ENCODE data around the gene TMEM131L.

The TMEM131L gene

GRCh38 chr4:153521999-153522801 lies 56.0 kb downstream of the TMEM131L start:
- CTCF ChIA-PET = no interaction called here
- peaks cover 2 to 54% (median 18%) of the 10 kb centered on the region in 4 experiments for H3K4me1 ChIP-seq (ENCODE audit: control extremely low read depth in 1 of 4, control insufficient read depth in 4 of 4, insufficient read depth in 4 of 4, low read length in 3 of 4)
- no peak overlapping the region for H3K27ac ChIP-seq (ENCODE audit: insufficient read depth in 1 of 2, low read depth in 1 of 2, low read length in 2 of 2, poor library complexity in 1 of 2, severe bottlenecking in 2 of 2)
- no peaks in the 10 kb centered on the region for H3K9me3 ChIP-seq (ENCODE audit: control extremely low read depth in 1 of 5, control insufficient read depth in 4 of 5, insufficient read depth in 2 of 5, low read depth in 1 of 5, low read length in 4 of 5)
- H3K4me3 ChIP-seq (ENCODE audit: control insufficient read depth in 1 of 7, extremely low read depth in 1 of 7, insufficient read depth in 4 of 7, low read depth in 2 of 7, low read length in 6 of 7) = peak overlapping the region in 1 of 7 experiments; percentile 27
- no peaks in the 10 kb centered on the region for H3K36me3 ChIP-seq (ENCODE audit: control insufficient read depth in 4 of 4, insufficient read depth in 4 of 4, low read length in 3 of 4)
- DNase-seq = no peak
- WGBS (ENCODE audit: insufficient coverage) = 86% methylated on average over 17 of the region's 17 CpGs
- H3K27me3 ChIP-seq (replicated peaks in 2 of 5; ENCODE audit: control insufficient read depth in 4 of 5, insufficient read depth in 5 of 5, low read length in 4 of 5) = no peaks in the 10 kb centered on the region
- POLR2A ChIA-PET = interaction anchor here (0.6 kb wide), 1 partner anchor 49 kb away, joined by 4 read pairs; no protein-coding TSS in a partner anchor

GRCh38 chr4:153522802-153523094 lies 56.6 kb downstream of the TMEM131L start:
- WGBS (ENCODE audit: insufficient coverage) = no CpG with 5 or more reads among the region's 1 CpG
- POLR2A ChIA-PET = interaction anchor here (0.6 kb wide), 1 partner anchor 49 kb away, joined by 4 read pairs; no protein-coding TSS in a partner anchor
- no peaks in the 10 kb centered on the region for H3K9me3 ChIP-seq (ENCODE audit: control extremely low read depth in 1 of 5, control insufficient read depth in 4 of 5, insufficient read depth in 2 of 5, low read depth in 1 of 5, low read length in 4 of 5)
- H3K4me1 ChIP-seq (ENCODE audit: control extremely low read depth in 1 of 4, control insufficient read depth in 4 of 4, insufficient read depth in 4 of 4, low read length in 3 of 4) = peaks cover 2 to 56% (median 18%) of the 10 kb centered on the region in 4 experiments
- CTCF ChIA-PET = no interaction called here
- H3K27ac ChIP-seq (ENCODE audit: insufficient read depth in 1 of 2, low read depth in 1 of 2, low read length in 2 of 2, poor library complexity in 1 of 2, severe bottlenecking in 2 of 2) = no peak overlapping the region
- no peak overlapping the region for H3K4me3 ChIP-seq (ENCODE audit: control insufficient read depth in 1 of 7, extremely low read depth in 1 of 7, insufficient read depth in 4 of 7, low read depth in 2 of 7, low read length in 6 of 7)
- H3K36me3 ChIP-seq (ENCODE audit: control insufficient read depth in 4 of 4, insufficient read depth in 4 of 4, low read length in 3 of 4) = no peaks in the 10 kb centered on the region
- H3K27me3 ChIP-seq (replicated peaks in 2 of 5; ENCODE audit: control insufficient read depth in 4 of 5, insufficient read depth in 5 of 5, low read length in 4 of 5) = no peaks in the 10 kb centered on the region
- no peak for DNase-seq

GRCh38 chr4:153523164-153523796 lies 57.1 kb downstream of the TMEM131L start:
- WGBS (ENCODE audit: insufficient coverage) = 83% methylated on average over 2 of the region's 5 CpGs
- no peak overlapping the region for H3K27ac ChIP-seq (ENCODE audit: insufficient read depth in 1 of 2, low read depth in 1 of 2, low read length in 2 of 2, poor library complexity in 1 of 2, severe bottlenecking in 2 of 2)
- peaks cover 2 to 61% (median 20%) of the 10 kb centered on the region in 4 experiments for H3K4me1 ChIP-seq (ENCODE audit: control extremely low read depth in 1 of 4, control insufficient read depth in 4 of 4, insufficient read depth in 4 of 4, low read length in 3 of 4)
- no peaks in the 10 kb centered on the region for H3K27me3 ChIP-seq (replicated peaks in 2 of 5; ENCODE audit: control insufficient read depth in 4 of 5, insufficient read depth in 5 of 5, low read length in 4 of 5)
- CTCF ChIA-PET = interaction anchor here (2.0 kb wide), 1 partner anchor 12 kb away, joined by 7 read pairs; no protein-coding TSS in a partner anchor
- no peaks in the 10 kb centered on the region for H3K36me3 ChIP-seq (ENCODE audit: control insufficient read depth in 4 of 4, insufficient read depth in 4 of 4, low read length in 3 of 4)
- no peak for DNase-seq
- POLR2A ChIA-PET = no interaction called here
- no peak overlapping the region for H3K4me3 ChIP-seq (ENCODE audit: control insufficient read depth in 1 of 7, extremely low read depth in 1 of 7, insufficient read depth in 4 of 7, low read depth in 2 of 7, low read length in 6 of 7)
- H3K9me3 ChIP-seq (ENCODE audit: control extremely low read depth in 1 of 5, control insufficient read depth in 4 of 5, insufficient read depth in 2 of 5, low read depth in 1 of 5, low read length in 4 of 5) = no peaks in the 10 kb centered on the region

- Histone ChIP-seq H3K9me3 (ENCODE audit: control extremely low read depth in 1 of 5, control insufficient read depth in 4 of 5, insufficient read depth in 2 of 5, low read depth in 1 of 5, low read length in 4 of 5) (no peaks in the 10 kb centered on the region), H3K4me3 (ENCODE audit: control insufficient read depth in 1 of 7, extremely low read depth in 1 of 7, insufficient read depth in 4 of 7, low read depth in 2 of 7, low read length in 6 of 7) (no peak overlapping the region), H3K27me3 (replicated peaks in 2 of 5; ENCODE audit: control insufficient read depth in 4 of 5, insufficient read depth in 5 of 5, low read length in 4 of 5) (no peaks in the 10 kb centered on the region), H3K27ac (ENCODE audit: insufficient read depth in 1 of 2, low read depth in 1 of 2, low read length in 2 of 2, poor library complexity in 1 of 2, severe bottlenecking in 2 of 2) (no peak overlapping the region), H3K36me3 (ENCODE audit: control insufficient read depth in 4 of 4, insufficient read depth in 4 of 4, low read length in 3 of 4) (no peaks in the 10 kb centered on the region), H3K4me1 (ENCODE audit: control extremely low read depth in 1 of 4, control insufficient read depth in 4 of 4, insufficient read depth in 4 of 4, low read length in 3 of 4) (peaks cover 2 to 61% (median 25%) of the 10 kb centered on the region in 4 experiments)
- WGBS (ENCODE audit: insufficient coverage) = 88% methylated on average over 1 of the region's 4 CpGs
- no peak for DNase-seq
- CTCF ChIA-PET = interaction anchor here (2.0 kb wide), 1 partner anchor 12 kb away, joined by 7 read pairs; no protein-coding TSS in a partner anchor
- POLR2A ChIA-PET = no interaction called here
Measured at GRCh38 chr4:153523941-153524386, 57.8 kb downstream of the TMEM131L start.

GRCh38 chr4:153524682-153525081 lies 58.5 kb downstream of the TMEM131L start:
- Histone ChIP-seq H3K36me3 (ENCODE audit: control insufficient read depth in 4 of 4, insufficient read depth in 4 of 4, low read length in 3 of 4) (no peaks in the 10 kb centered on the region), H3K4me3 (ENCODE audit: control insufficient read depth in 1 of 7, extremely low read depth in 1 of 7, insufficient read depth in 4 of 7, low read depth in 2 of 7, low read length in 6 of 7) (no peak overlapping the region), H3K4me1 (ENCODE audit: control extremely low read depth in 1 of 4, control insufficient read depth in 4 of 4, insufficient read depth in 4 of 4, low read length in 3 of 4) (peaks cover 2 to 59% (median 22%) of the 10 kb centered on the region in 4 experiments), H3K27ac (ENCODE audit: insufficient read depth in 1 of 2, low read depth in 1 of 2, low read length in 2 of 2, poor library complexity in 1 of 2, severe bottlenecking in 2 of 2) (no peak overlapping the region), H3K9me3 (ENCODE audit: control extremely low read depth in 1 of 5, control insufficient read depth in 4 of 5, insufficient read depth in 2 of 5, low read depth in 1 of 5, low read length in 4 of 5) (no peaks in the 10 kb centered on the region), H3K27me3 (replicated peaks in 2 of 5; ENCODE audit: control insufficient read depth in 4 of 5, insufficient read depth in 5 of 5, low read length in 4 of 5) (no peaks in the 10 kb centered on the region)
- no peak for DNase-seq
- ChIA-PET POLR2A (no interaction called here), CTCF (interaction anchor here (0.6 to 2.0 kb wide), 3 partner anchors 11 to 57 kb away, joined by 3 to 7 read pairs (median 4); no protein-coding TSS in a partner anchor)
- 90% methylated on average over 3 of the region's 4 CpGs for WGBS (ENCODE audit: insufficient coverage)

- CTCF ChIA-PET = no interaction called here
- Histone ChIP-seq H3K4me1 (ENCODE audit: control extremely low read depth in 1 of 4, control insufficient read depth in 4 of 4, insufficient read depth in 4 of 4, low read length in 3 of 4) (peaks cover 12 to 46% (median 19%) of the 10 kb centered on the region in 4 experiments), H3K4me3 (ENCODE audit: control insufficient read depth in 1 of 7, extremely low read depth in 1 of 7, insufficient read depth in 4 of 7, low read depth in 2 of 7, low read length in 6 of 7) (no peak overlapping the region), H3K9me3 (ENCODE audit: control extremely low read depth in 1 of 5, control insufficient read depth in 4 of 5, insufficient read depth in 2 of 5, low read depth in 1 of 5, low read length in 4 of 5) (no peaks in the 10 kb centered on the region), H3K27me3 (replicated peaks in 2 of 5; ENCODE audit: control insufficient read depth in 4 of 5, insufficient read depth in 5 of 5, low read length in 4 of 5) (no peaks in the 10 kb centered on the region), H3K27ac (ENCODE audit: insufficient read depth in 1 of 2, low read depth in 1 of 2, low read length in 2 of 2, poor library complexity in 1 of 2, severe bottlenecking in 2 of 2) (no peak overlapping the region), H3K36me3 (ENCODE audit: control insufficient read depth in 4 of 4, insufficient read depth in 4 of 4, low read length in 3 of 4) (peaks cover 0 to 3% (median 0%) of the 10 kb centered on the region in 4 experiments)
- DNase-seq = no peak
- POLR2A ChIA-PET = no interaction called here
- WGBS (ENCODE audit: insufficient coverage) = 92% methylated on average over 8 of the region's 11 CpGs
Measured at GRCh38 chr4:153527690-153528089, 61.5 kb downstream of the TMEM131L start.
